Measurements from ENCODE around the gene U2AF1L4.

U2AF1L4 gene

DNA sequence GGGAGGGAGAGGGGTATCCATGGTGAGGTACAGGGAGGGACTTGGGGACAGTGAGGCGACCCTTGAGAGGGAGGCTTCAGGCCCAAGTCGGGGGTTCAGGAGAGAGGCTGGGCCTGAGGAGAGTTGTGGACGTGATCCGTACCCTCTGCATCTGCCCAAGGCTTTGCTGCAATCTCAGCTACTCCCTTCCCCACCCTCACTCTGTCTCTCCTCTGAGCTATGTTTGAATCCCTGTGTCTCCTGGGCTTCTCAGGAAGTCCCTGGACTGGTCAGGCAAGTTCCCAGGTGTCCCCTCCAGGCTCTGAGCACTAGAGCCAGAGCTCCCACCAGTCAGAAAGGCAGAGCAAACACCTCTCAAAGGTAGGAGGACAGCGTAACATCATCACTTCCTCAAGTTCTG lies 4.9 kb upstream of the U2AF1L4 start:
- no peaks in the 10 kb centered on the region for H3K36me3 ChIP-seq (ENCODE audit: low read depth)
- DNase-seq (ENCODE audit: low spot score) (peak; percentile 41), ATAC-seq (ENCODE audit: low read depth) (no peak)
- no peaks in the 10 kb centered on the region for H3K9me3 ChIP-seq (ENCODE audit: severe bottlenecking)
- H3K4me3 ChIP-seq (ENCODE audit: severe bottlenecking), result no peak overlapping the region
- no peaks in the 10 kb centered on the region for H3K27me3 ChIP-seq (ENCODE audit: insufficient read depth, poor library complexity, severe bottlenecking)
- no peak overlapping the region for H3K27ac ChIP-seq (ENCODE audit: poor library complexity, severe bottlenecking)
- TF ChIP-seq, protein P1, sequence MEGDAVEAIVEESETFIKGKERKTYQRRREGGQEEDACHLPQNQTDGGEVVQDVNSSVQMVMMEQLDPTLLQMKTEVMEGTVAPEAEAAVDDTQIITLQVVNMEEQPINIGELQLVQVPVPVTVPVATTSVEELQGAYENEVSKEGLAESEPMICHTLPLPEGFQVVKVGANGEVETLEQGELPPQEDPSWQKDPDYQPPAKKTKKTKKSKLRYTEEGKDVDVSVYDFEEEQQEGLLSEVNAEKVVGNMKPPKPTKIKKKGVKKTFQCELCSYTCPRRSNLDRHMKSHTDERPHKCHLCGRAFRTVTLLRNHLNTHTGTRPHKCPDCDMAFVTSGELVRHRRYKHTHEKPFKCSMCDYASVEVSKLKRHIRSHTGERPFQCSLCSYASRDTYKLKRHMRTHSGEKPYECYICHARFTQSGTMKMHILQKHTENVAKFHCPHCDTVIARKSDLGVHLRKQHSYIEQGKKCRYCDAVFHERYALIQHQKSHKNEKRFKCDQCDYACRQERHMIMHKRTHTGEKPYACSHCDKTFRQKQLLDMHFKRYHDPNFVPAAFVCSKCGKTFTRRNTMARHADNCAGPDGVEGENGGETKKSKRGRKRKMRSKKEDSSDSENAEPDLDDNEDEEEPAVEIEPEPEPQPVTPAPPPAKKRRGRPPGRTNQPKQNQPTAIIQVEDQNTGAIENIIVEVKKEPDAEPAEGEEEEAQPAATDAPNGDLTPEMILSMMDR (IDR thresholded peaks at IDR 0.05; ENCODE audit: poor library complexity, severe bottlenecking), result no peak
- H3K4me1 ChIP-seq (ENCODE audit: insufficient read depth, poor library complexity, severe bottlenecking), result no peaks in the 10 kb centered on the region

DNA sequence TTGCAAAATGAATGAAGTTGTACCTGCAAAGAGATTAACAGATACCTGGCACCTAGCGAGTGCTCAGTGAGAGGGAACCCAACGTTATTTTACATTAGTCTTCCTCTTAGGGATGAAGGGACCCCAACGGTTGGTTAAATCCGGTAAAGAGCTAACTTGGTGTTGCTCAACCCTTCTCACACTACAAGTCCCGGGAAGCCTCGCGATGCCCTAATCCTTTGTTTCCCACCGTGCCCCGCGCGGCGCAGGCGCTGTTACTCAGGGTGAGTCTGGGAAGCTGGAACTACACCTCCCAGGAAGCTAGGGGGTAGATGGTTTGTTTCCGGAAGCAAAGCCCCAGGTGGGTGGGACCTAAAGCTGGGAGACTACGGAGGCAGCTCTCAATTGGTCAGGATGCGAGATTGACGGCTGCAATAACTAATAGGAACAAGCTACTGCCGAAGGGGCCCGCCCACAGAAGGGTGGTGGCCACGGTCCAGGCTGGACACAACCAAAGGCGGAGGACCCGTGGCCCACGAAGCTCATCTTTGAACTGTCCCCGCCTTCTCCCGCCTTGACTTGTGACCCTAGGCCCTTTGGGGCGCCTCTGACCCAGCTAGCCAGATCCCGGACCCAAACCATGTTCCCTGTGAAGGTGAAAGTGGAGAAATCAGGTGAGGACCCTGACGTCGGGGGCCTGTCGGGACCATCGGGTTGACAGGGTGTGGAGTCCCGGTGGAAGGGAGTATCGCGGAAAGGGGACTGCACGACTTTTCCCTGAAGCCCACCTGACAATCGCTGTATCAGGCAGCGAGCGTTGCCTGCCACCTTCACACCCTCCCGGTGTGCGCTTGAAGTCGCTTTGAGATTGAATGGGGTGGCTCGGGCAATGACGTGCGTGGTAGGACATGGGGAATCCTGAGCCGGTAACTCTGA lies 3.1 kb upstream of the U2AF1L4 start, which contains the start of gene LIN37:
Gene LIN37, plus strand, starts transcription at position 471 of the 915 bp plus-strand sequence. Its CDS starts 149 bp downstream, at position 620.
- no peak within 1 kb of the TSS for H3K27ac ChIP-seq (ENCODE audit: poor library complexity, severe bottlenecking)

DNA sequence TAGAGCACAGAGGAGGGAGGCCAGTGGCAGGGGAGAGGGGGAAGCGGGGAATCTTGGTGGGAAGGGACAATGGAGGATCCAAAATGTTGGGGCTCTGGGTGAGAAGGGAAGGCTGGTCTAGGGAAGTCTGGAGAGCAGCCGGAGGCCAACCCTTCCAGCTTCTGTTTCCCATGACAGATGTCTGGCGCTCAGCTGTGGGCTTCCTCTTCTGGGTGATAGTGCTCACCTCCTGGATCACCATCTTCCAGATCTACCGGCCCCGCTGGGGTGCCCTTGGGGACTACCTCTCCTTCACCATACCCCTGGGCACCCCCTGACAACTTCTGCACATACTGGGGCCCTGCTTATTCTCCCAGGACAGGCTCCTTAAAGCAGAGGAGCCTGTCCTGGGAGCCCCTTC lies 1.3 kb upstream of the U2AF1L4 start:
- no peak overlapping the region for H3K27ac ChIP-seq (ENCODE audit: poor library complexity, severe bottlenecking)
- no peaks in the 10 kb centered on the region for H3K36me3 ChIP-seq (ENCODE audit: low read depth)
- ATAC-seq (ENCODE audit: low read depth) (no peak), DNase-seq (ENCODE audit: low spot score) (peak; percentile 42)
- no peaks in the 10 kb centered on the region for H3K27me3 ChIP-seq (ENCODE audit: insufficient read depth, poor library complexity, severe bottlenecking)
- H3K9me3 ChIP-seq (ENCODE audit: severe bottlenecking), result no peaks in the 10 kb centered on the region
- H3K4me1 ChIP-seq (ENCODE audit: insufficient read depth, poor library complexity, severe bottlenecking), result no peaks in the 10 kb centered on the region
- TF ChIP-seq, protein P1 (IDR thresholded peaks at IDR 0.05; ENCODE audit: poor library complexity, severe bottlenecking), result no peak
- peak overlapping the region; percentile 70 for H3K4me3 ChIP-seq (ENCODE audit: severe bottlenecking)

More for the DNA sequence above, 3.1 kb upstream of the U2AF1L4 start, which contains the start of gene LIN37:
- Histone ChIP-seq H3K36me3 (ENCODE audit: low read depth) (no peaks in the 10 kb centered on the region), H3K9me3 (ENCODE audit: severe bottlenecking) (no peaks in the 10 kb centered on the region), H3K4me3 (ENCODE audit: severe bottlenecking) (peak within 1 kb of the TSS; percentile 72), H3K27me3 (ENCODE audit: insufficient read depth, poor library complexity, severe bottlenecking) (no peaks in the 10 kb centered on the region), H3K4me1 (ENCODE audit: insufficient read depth, poor library complexity, severe bottlenecking) (no peaks in the 10 kb centered on the region)
- TF ChIP-seq, protein P1 (IDR thresholded peaks at IDR 0.05; ENCODE audit: poor library complexity, severe bottlenecking), result no peak
- DNase-seq (ENCODE audit: low spot score) (peak; percentile 98), ATAC-seq (ENCODE audit: low read depth) (peak; percentile 86)

DNA sequence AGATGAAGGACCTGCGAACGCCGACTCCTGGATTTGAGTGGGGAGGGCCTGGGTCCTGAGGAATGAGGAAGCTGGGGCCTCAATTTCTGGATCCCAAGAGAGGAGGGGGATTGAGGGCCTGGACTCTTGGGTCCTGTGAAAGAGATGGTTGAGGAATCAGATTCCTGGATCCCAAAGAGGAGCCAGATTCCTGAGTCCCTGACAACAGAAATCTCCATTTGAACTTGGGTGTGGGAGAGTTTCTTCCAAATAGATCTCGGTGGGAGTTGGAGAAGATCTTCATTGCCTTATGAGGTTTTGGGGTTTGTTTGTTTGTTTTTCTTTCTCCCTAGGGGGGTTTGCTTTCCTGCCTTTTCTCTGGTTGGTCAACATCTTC lies 857 bp upstream of the U2AF1L4 start:
- no peaks in the 10 kb centered on the region for H3K9me3 ChIP-seq (ENCODE audit: severe bottlenecking)
- ATAC-seq (ENCODE audit: low read depth) (no peak), DNase-seq (ENCODE audit: low spot score) (no peak)
- no peaks in the 10 kb centered on the region for H3K36me3 ChIP-seq (ENCODE audit: low read depth)
- no peaks in the 10 kb centered on the region for H3K4me1 ChIP-seq (ENCODE audit: insufficient read depth, poor library complexity, severe bottlenecking)
- peak overlapping the region; percentile 70 for H3K4me3 ChIP-seq (ENCODE audit: severe bottlenecking)
- peak overlapping the region; percentile 82 for H3K27ac ChIP-seq (ENCODE audit: poor library complexity, severe bottlenecking)
- H3K27me3 ChIP-seq (ENCODE audit: insufficient read depth, poor library complexity, severe bottlenecking), result no peaks in the 10 kb centered on the region
- TF ChIP-seq, protein P1 (IDR thresholded peaks at IDR 0.05; ENCODE audit: poor library complexity, severe bottlenecking), result no peak
